Large intestine (tissue), 12 donors: ENCODE measurements around the gene CTNNBIP1. TPM values are rescaled to one million over a fixed set of nuclear protein-coding genes. Genes with fewer than 3 reads are reported as not detected.
A peak's percentile ranks its signal among the peaks of the same experiment; 100 is the strongest.

Experiments used
- DNase-seq, 2 donors: peaks; one replicate each; pipeline versions ENCODE4 v3.0.0 to v3.0.0-alpha.2; 2013
- H3K27ac ChIP-seq: one replicate; pipeline ENCODE4 v1.5.1; 2013; ENCODE audit warnings: low read length
- H3K27me3 ChIP-seq: 2 replicates; pipeline ENCODE4 v1.6.1; 2013; ENCODE audit warnings: low read length; ENCODE audit not compliant: control insufficient read depth, insufficient read depth
- H3K36me3 ChIP-seq: 2 replicates; pipeline ENCODE4 v1.6.1; 2013; ENCODE audit warnings: low read length; ENCODE audit not compliant: control insufficient read depth, insufficient read depth
- H3K4me1 ChIP-seq: one replicate; pipeline ENCODE4 v1.6.1; 2013; ENCODE audit warnings: low read length; ENCODE audit not compliant: control insufficient read depth, insufficient read depth
- H3K4me3 ChIP-seq: one replicate; pipeline ENCODE4 v1.5.1; 2013; ENCODE audit warnings: low read length
- H3K9me3 ChIP-seq: one replicate; pipeline ENCODE4 v1.6.1; 2013; ENCODE audit warnings: mild to moderate bottlenecking, low read depth, low read length, moderate library complexity; ENCODE audit not compliant: control insufficient read depth
- WGBS: methylation state at CpG from one replicate; pipeline ENCODE4 v1.1.5; 2013; ENCODE audit warnings: low lambda C conversion rate; ENCODE audit not compliant: insufficient coverage; 5-methylcytosine and 5-hydroxymethylcytosine counted together
- long read RNA-seq, 11 donors: transcript quantifications; one replicate each; lab custom pipeline, GENCODE V29; 2026
- polyA plus RNA-seq: library from polyadenylated mRNA; unstranded; fragments of 120-200 nt; gene quantifications from one replicate; pipeline ENCODE4 v1.2.1, GENCODE V29; 2013

CTNNBIP1 gene
- 21.6 TPM for polyA plus RNA-seq
- long read RNA-seq, donor 1, transcript CTNNBIP1-204 (5 exons, 1,206 nt), result major isoform, 7 of 8 reads
- long read RNA-seq, donor 1, partial matches to known transcripts, result 0 of 8 reads
- long read RNA-seq, donor 1, other reads (novel, unspliced or antisense), result 0 of 8 reads
- long read RNA-seq, donor 2, transcript CTNNBIP1-204 (5 exons, 1,206 nt), result major isoform, 23 of 25 reads
- long read RNA-seq, donor 2, partial matches to known transcripts, result 0 of 25 reads
- long read RNA-seq, donor 2, other reads (novel, unspliced or antisense), result 0 of 25 reads
- long read RNA-seq, donor 3, result 0 reads
- long read RNA-seq, donor 4, partial matches to known transcripts, result 0 of 1 reads
- long read RNA-seq, donor 4, other reads (novel, unspliced or antisense), result 0 of 1 reads
- long read RNA-seq, donor 5, transcript CTNNBIP1-204 (5 exons, 1,206 nt), result major isoform, 8 of 9 reads
- long read RNA-seq, donor 5, partial matches to known transcripts, result 0 of 9 reads
- long read RNA-seq, donor 5, other reads (novel, unspliced or antisense), result 0 of 9 reads
- long read RNA-seq, donor 6, transcript CTNNBIP1-204 (5 exons, 1,206 nt), result major isoform, 13 of 13 reads
- long read RNA-seq, donor 6, partial matches to known transcripts, result 0 of 13 reads
- long read RNA-seq, donor 6, other reads (novel, unspliced or antisense), result 0 of 13 reads
- long read RNA-seq, donor 7, transcript CTNNBIP1-204 (5 exons, 1,206 nt), result major isoform, 11 of 12 reads
- long read RNA-seq, donor 7, partial matches to known transcripts, result 0 of 12 reads
- long read RNA-seq, donor 7, other reads (novel, unspliced or antisense), result 0 of 12 reads
- long read RNA-seq, donor 8, transcript CTNNBIP1-204 (5 exons, 1,206 nt), result major isoform, 15 of 26 reads
- long read RNA-seq, donor 8, partial matches to known transcripts, result 0 of 26 reads
- long read RNA-seq, donor 8, other reads (novel, unspliced or antisense), result 10 of 26 reads
- long read RNA-seq, donor 9, transcript CTNNBIP1-204 (5 exons, 1,206 nt), result major isoform, 14 of 14 reads
- long read RNA-seq, donor 9, partial matches to known transcripts, result 0 of 14 reads
- long read RNA-seq, donor 9, other reads (novel, unspliced or antisense), result 0 of 14 reads
- long read RNA-seq, donor 10, transcript CTNNBIP1-204 (5 exons, 1,206 nt), result major isoform, 20 of 33 reads
- long read RNA-seq, donor 10, partial matches to known transcripts, result 10 of 33 reads
- long read RNA-seq, donor 10, other reads (novel, unspliced or antisense), result 0 of 33 reads
- long read RNA-seq, donor 11, transcript CTNNBIP1-204 (5 exons, 1,206 nt), result major isoform, 10 of 10 reads
- long read RNA-seq, donor 11, partial matches to known transcripts, result 0 of 10 reads
- long read RNA-seq, donor 11, other reads (novel, unspliced or antisense), result 0 of 10 reads

- no peak for DNase-seq
- Histone ChIP-seq H3K36me3 (no peaks in the 10 kb centered on the region), H3K4me3 (peak within 1 kb of the TSS; percentile 60), H3K27ac (peak within 1 kb of the TSS; percentile 95), H3K27me3 (no peaks in the 10 kb centered on the region), H3K4me1 (peaks cover 36% of the 10 kb centered on the region), H3K9me3 (no peaks in the 10 kb centered on the region)
- WGBS, result no CpG with 5 or more reads among the region's 55 CpGs
These were observed at the start of gene CTNNBIP1 for GRCh38 chr1:9910076-9910422. CTNNBIP1 (minus strand) TSS chr1:9910269; CDS start chr1:9872064, 38,205 bp downstream.

- no peak overlapping the region for H3K27ac ChIP-seq
- no peak overlapping the region for H3K4me3 ChIP-seq
- 100% methylated on average over 2 of the region's 8 CpGs for WGBS
- DNase-seq, result no peak
- H3K9me3 ChIP-seq, result no peaks in the 10 kb centered on the region
- H3K27me3 ChIP-seq, result no peaks in the 10 kb centered on the region
- H3K4me1 ChIP-seq, result no peaks in the 10 kb centered on the region
- peaks cover 4% of the 10 kb centered on the region for H3K36me3 ChIP-seq
These were observed 47.7 kb upstream of the CTNNBIP1 start for GRCh38 chr1:9957726-9958125.

- Histone ChIP-seq H3K4me3 (no peak overlapping the region), H3K9me3 (no peaks in the 10 kb centered on the region), H3K4me1 (peaks cover 3% of the 10 kb centered on the region), H3K36me3 (peaks cover 2% of the 10 kb centered on the region), H3K27ac (no peak overlapping the region), H3K27me3 (no peaks in the 10 kb centered on the region)
- DNase-seq, result no peak
- no CpG with 5 or more reads among the region's 2 CpGs for WGBS
These were observed 36.2 kb upstream of the CTNNBIP1 start for GRCh38 chr1:9946315-9946714.

- peak within 1 kb of the TSS; percentile 94 for H3K27ac ChIP-seq
- H3K27me3 ChIP-seq, result no peaks in the 10 kb centered on the region
- H3K9me3 ChIP-seq, result no peaks in the 10 kb centered on the region
- WGBS, result no CpG with 5 or more reads among the region's 53 CpGs
- H3K36me3 ChIP-seq, result peaks cover 2% of the 10 kb centered on the region
- peak within 1 kb of the TSS; percentile 72 for H3K4me3 ChIP-seq
- H3K4me1 ChIP-seq, result peaks cover 3% of the 10 kb centered on the region
- peak; percentile 93 to 96 for DNase-seq
These were observed 33.1 kb upstream of the CTNNBIP1 start, which contains the start of the genes LZIC and NMNAT1 for GRCh38 chr1:9942939-9943788. LZIC (minus strand) TSS chr1:9943391; CDS start chr1:9936619, 6,772 bp downstream. NMNAT1 (plus strand) TSS chr1:9943475; CDS start chr1:9972074, 28,599 bp downstream.

- Histone ChIP-seq H3K9me3 (no peaks in the 10 kb centered on the region), H3K36me3 (peaks cover under 1% of the 10 kb centered on the region), H3K4me3 (peak overlapping the region; percentile 72), H3K27ac (peak overlapping the region; percentile 94), H3K27me3 (no peaks in the 10 kb centered on the region), H3K4me1 (peaks cover 3% of the 10 kb centered on the region)
- WGBS, result no CpG with 5 or more reads among the region's 14 CpGs
- DNase-seq, result peak; percentile 77 to 91
These were observed 32.4 kb upstream of the CTNNBIP1 start for GRCh38 chr1:9942399-9942938.

- H3K4me1 ChIP-seq, result peaks cover 9% of the 10 kb centered on the region
- peaks cover 31% of the 10 kb centered on the region for H3K36me3 ChIP-seq
- no peaks in the 10 kb centered on the region for H3K27me3 ChIP-seq
- no peak for DNase-seq
- WGBS, result 73% methylated on average over 2 of the region's 15 CpGs
- H3K27ac ChIP-seq, result no peak overlapping the region
- H3K4me3 ChIP-seq, result no peak overlapping the region
- H3K9me3 ChIP-seq, result no peaks in the 10 kb centered on the region
These were observed 19.6 kb upstream of the CTNNBIP1 start for GRCh38 chr1:9929431-9930385.

GRCh38 chr1:9927259-9927658, 17.2 kb upstream of the CTNNBIP1 start:
- Histone ChIP-seq H3K36me3 (peaks cover 27% of the 10 kb centered on the region), H3K27me3 (no peaks in the 10 kb centered on the region), H3K9me3 (no peaks in the 10 kb centered on the region), H3K4me1 (peaks cover 14% of the 10 kb centered on the region), H3K4me3 (no peak overlapping the region), H3K27ac (no peak overlapping the region)
- no peak for DNase-seq
- 100% methylated on average over 2 of the region's 5 CpGs for WGBS

- Histone ChIP-seq H3K27me3 (no peaks in the 10 kb centered on the region), H3K27ac (no peak overlapping the region), H3K4me1 (peaks cover 13% of the 10 kb centered on the region), H3K4me3 (no peak overlapping the region), H3K9me3 (no peaks in the 10 kb centered on the region), H3K36me3 (no peaks in the 10 kb centered on the region)
- peak; percentile 26 to 42 for DNase-seq
- 80% methylated on average over 1 of the region's 5 CpGs for WGBS
These were observed 12.3 kb upstream of the CTNNBIP1 start for GRCh38 chr1:9922342-9922741.
